ENCODE results near the gene UNC93A. TPM values are rescaled to one million over a fixed set of nuclear protein-coding genes. Genes with fewer than 3 reads are reported as not detected.
"Not testable (repeated sequence)": the region's sequence is repeated elsewhere in the genome, so short reads cannot be mapped to it uniquely, and the experiment has no call there.

Gene UNC93A
- total RNA-seq, 1 donor from 2014 or later: not detected

GRCh38 chr6:167308207-167308606, 17.1 kb downstream of the UNC93A start:
- no peak for TF ChIP-seq CTCF (IDR thresholded peaks at IDR 0.05)
- no peak overlapping the region for H3K4me3 Mint-ChIP-seq (ENCODE audit: unreplicated experiment)
- peaks cover 6% of the 10 kb centered on the region for H3K9me3 Mint-ChIP-seq (ENCODE audit: unreplicated experiment)
- H3K27me3 Mint-ChIP-seq (ENCODE audit: unreplicated experiment): no peaks in the 10 kb centered on the region
- H3K36me3 Mint-ChIP-seq (ENCODE audit: unreplicated experiment): no peaks in the 10 kb centered on the region
- H3K4me1 Mint-ChIP-seq (ENCODE audit: unreplicated experiment): no peaks in the 10 kb centered on the region
- no peak for DNase-seq (ENCODE audit: extremely low spot score, unreplicated experiment)
- no peak overlapping the region for H3K27ac Mint-ChIP-seq (ENCODE audit: unreplicated experiment)

- not testable (repeated sequence) for H3K9me3 Mint-ChIP-seq (ENCODE audit: unreplicated experiment); H3K4me1 Mint-ChIP-seq (ENCODE audit: unreplicated experiment); H3K27ac Mint-ChIP-seq (ENCODE audit: unreplicated experiment); DNase-seq (ENCODE audit: extremely low spot score, unreplicated experiment); H3K36me3 Mint-ChIP-seq (ENCODE audit: unreplicated experiment); H3K27me3 Mint-ChIP-seq (ENCODE audit: unreplicated experiment); H3K4me3 Mint-ChIP-seq (ENCODE audit: unreplicated experiment)
These were observed 18.5 kb downstream of the UNC93A start for GRCh38 chr6:167309355-167310192.

GRCh38 chr6:167311286-167311685, 20.2 kb downstream of the UNC93A start:
- Mint-ChIP-seq H3K36me3 (ENCODE audit: unreplicated experiment) (no peaks in the 10 kb centered on the region), H3K4me3 (ENCODE audit: unreplicated experiment) (no peak overlapping the region), H3K9me3 (ENCODE audit: unreplicated experiment) (peaks cover 6% of the 10 kb centered on the region), H3K4me1 (ENCODE audit: unreplicated experiment) (no peaks in the 10 kb centered on the region), H3K27me3 (ENCODE audit: unreplicated experiment) (no peaks in the 10 kb centered on the region), H3K27ac (ENCODE audit: unreplicated experiment) (no peak overlapping the region)
- DNase-seq (ENCODE audit: extremely low spot score, unreplicated experiment): no peak
- no peak for TF ChIP-seq CTCF (IDR thresholded peaks at IDR 0.05)

- H3K36me3 Mint-ChIP-seq (ENCODE audit: unreplicated experiment); H3K27me3 Mint-ChIP-seq (ENCODE audit: unreplicated experiment); H3K4me1 Mint-ChIP-seq (ENCODE audit: unreplicated experiment); DNase-seq (ENCODE audit: extremely low spot score, unreplicated experiment); H3K9me3 Mint-ChIP-seq (ENCODE audit: unreplicated experiment); H3K4me3 Mint-ChIP-seq (ENCODE audit: unreplicated experiment); H3K27ac Mint-ChIP-seq (ENCODE audit: unreplicated experiment): not testable (repeated sequence)
These were observed 20.6 kb downstream of the UNC93A start for GRCh38 chr6:167311691-167312090.

GRCh38 chr6:167314180-167314821, 23.2 kb downstream of the UNC93A start:
- H3K27ac Mint-ChIP-seq (ENCODE audit: unreplicated experiment): no peak overlapping the region
- no peaks in the 10 kb centered on the region for H3K36me3 Mint-ChIP-seq (ENCODE audit: unreplicated experiment)
- H3K9me3 Mint-ChIP-seq (ENCODE audit: unreplicated experiment): no peaks in the 10 kb centered on the region

More at GRCh38 chr6:167314180-167314821, 23.2 kb downstream of the UNC93A start:
- DNase-seq (ENCODE audit: extremely low spot score, unreplicated experiment): no peak
- no peak for TF ChIP-seq CTCF (IDR thresholded peaks at IDR 0.05)
- Mint-ChIP-seq H3K27me3 (ENCODE audit: unreplicated experiment) (no peaks in the 10 kb centered on the region), H3K4me1 (ENCODE audit: unreplicated experiment) (no peaks in the 10 kb centered on the region), H3K4me3 (ENCODE audit: unreplicated experiment) (no peak overlapping the region)

All from osteocyte (in vitro differentiated cells).